Activated T-helper 2 cell treated with anti-CD3 and anti-CD28 coated beads, Interferon-gamma antibody, Interleukin-2, Interleukin-4, amounts not matched to agents 10 μg/mL and 5 μg/mL and 100 μg/mL, durations not matched to agents 14 hours and 24 hours and 36 hours (primary cell): ENCODE results near the gene INPP5F. TPM values are rescaled to one million over a fixed set of nuclear protein-coding genes. Genes with fewer than 3 reads are reported as not detected.
A peak's percentile ranks its signal among the peaks of the same experiment; 100 is the strongest.
"Not testable (repeated sequence)": the region's sequence is repeated elsewhere in the genome, so short reads cannot be mapped to it uniquely, and the experiment has no call there.

ENCODE experiments used
- DNase-seq: peaks from one replicate; pipeline ENCODE4 v3.0.0; 2021; ENCODE audit warnings: low spot score
- H3K27ac Mint-ChIP-seq: one replicate; pipeline ENCODE4 v1.8.0; 2021; ENCODE audit warnings: mixed read lengths
- H3K27me3 Mint-ChIP-seq: one replicate; pipeline ENCODE4 v1.8.0; 2021; ENCODE audit warnings: low read depth, mixed read lengths
- H3K36me3 Mint-ChIP-seq: one replicate; pipeline ENCODE4 v1.8.0; 2021; ENCODE audit warnings: low read depth, mixed read lengths
- H3K4me1 Mint-ChIP-seq: one replicate; pipeline ENCODE4 v1.8.0; 2021; ENCODE audit warnings: low read depth, mixed read lengths
- H3K4me3 Mint-ChIP-seq: one replicate; pipeline ENCODE4 v1.8.0; 2021; ENCODE audit warnings: low read depth, mild to moderate bottlenecking, moderate library complexity, mixed read lengths
- H3K9me3 Mint-ChIP-seq: one replicate; pipeline ENCODE4 v1.8.0; 2021; ENCODE audit warnings: mixed read lengths
- intact Hi-C: fragments of 100-400 bp; cut with micrococcal nuclease; formaldehyde crosslinking; loops from one replicate; pipeline ENCODE4 v1.15.1; 2023
- total RNA-seq: library from RNA; stranded (reverse); gene quantifications from 2 replicates; pipeline ENCODE4 v1.2.3, GENCODE V29; 2022

Gene INPP5F
- total RNA-seq, 1 donor from 2014 or later = 10.2 TPM

- peaks cover 23% of the 10 kb centered on the region for H3K4me1 Mint-ChIP-seq
- intact Hi-C loops = no loop called here
- H3K27me3 Mint-ChIP-seq = no peaks in the 10 kb centered on the region
- H3K36me3 Mint-ChIP-seq = peaks cover 30% of the 10 kb centered on the region
- no peaks in the 10 kb centered on the region for H3K9me3 Mint-ChIP-seq
- DNase-seq = no peak
- H3K27ac Mint-ChIP-seq = no peak overlapping the region
- H3K4me3 Mint-ChIP-seq = no peak overlapping the region
Observed at GRCh38 chr10:119858063-119858462, 132.2 kb downstream of the INPP5F start.

GRCh38 chr10:119859420-119860258 lies 133.8 kb downstream of the INPP5F start:
- DNase-seq = no peak
- no peaks in the 10 kb centered on the region for H3K27me3 Mint-ChIP-seq
- H3K4me3 Mint-ChIP-seq = no peak overlapping the region
- H3K27ac Mint-ChIP-seq = no peak overlapping the region
- H3K36me3 Mint-ChIP-seq = peaks cover 37% of the 10 kb centered on the region
- peaks cover 3% of the 10 kb centered on the region for H3K9me3 Mint-ChIP-seq
- H3K4me1 Mint-ChIP-seq = peaks cover 30% of the 10 kb centered on the region
- intact Hi-C loops = loop anchor here (1.0 kb wide), 2 partner anchors 109 to 173 kb away; no protein-coding TSS in a partner anchor

GRCh38 chr10:119860866-119861607 lies 135.2 kb downstream of the INPP5F start:
- Mint-ChIP-seq H3K9me3 (peaks cover 6% of the 10 kb centered on the region), H3K36me3 (peaks cover 38% of the 10 kb centered on the region), H3K4me1 (peaks cover 36% of the 10 kb centered on the region), H3K4me3 (no peak overlapping the region), H3K27me3 (no peaks in the 10 kb centered on the region), H3K27ac (no peak overlapping the region)
- DNase-seq = no peak
- intact Hi-C loops = no loop called here

GRCh38 chr10:119862524-119862923 lies 136.7 kb downstream of the INPP5F start:
- intact Hi-C loops = no loop called here
- no peak overlapping the region for H3K4me3 Mint-ChIP-seq
- H3K27me3 Mint-ChIP-seq = no peaks in the 10 kb centered on the region
- no peak for DNase-seq
- peaks cover 6% of the 10 kb centered on the region for H3K9me3 Mint-ChIP-seq
- no peak overlapping the region for H3K27ac Mint-ChIP-seq
- peaks cover 37% of the 10 kb centered on the region for H3K36me3 Mint-ChIP-seq
- H3K4me1 Mint-ChIP-seq = peaks cover 39% of the 10 kb centered on the region

GRCh38 chr10:119863951-119864565 lies 138.2 kb downstream of the INPP5F start:
- no peak for DNase-seq
- Mint-ChIP-seq H3K27me3 (no peaks in the 10 kb centered on the region), H3K4me3 (no peak overlapping the region), H3K27ac (no peak overlapping the region), H3K36me3 (peaks cover 41% of the 10 kb centered on the region), H3K9me3 (peaks cover 6% of the 10 kb centered on the region), H3K4me1 (peaks cover 46% of the 10 kb centered on the region)
- intact Hi-C loops = no loop called here

- no peak for DNase-seq
- intact Hi-C loops = no loop called here
- no peaks in the 10 kb centered on the region for H3K27me3 Mint-ChIP-seq
- peaks cover 6% of the 10 kb centered on the region for H3K9me3 Mint-ChIP-seq
- H3K4me3 Mint-ChIP-seq = no peak overlapping the region
- no peak overlapping the region for H3K27ac Mint-ChIP-seq
- H3K36me3 Mint-ChIP-seq = peaks cover 41% of the 10 kb centered on the region
- H3K4me1 Mint-ChIP-seq = peaks cover 43% of the 10 kb centered on the region
Observed at GRCh38 chr10:119865699-119866240, 139.9 kb downstream of the INPP5F start.

- H3K27ac Mint-ChIP-seq = no peak overlapping the region
- no peak overlapping the region for H3K4me3 Mint-ChIP-seq
- H3K9me3 Mint-ChIP-seq = peaks cover 6% of the 10 kb centered on the region
- peaks cover 45% of the 10 kb centered on the region for H3K4me1 Mint-ChIP-seq
- intact Hi-C loops = no loop called here
- H3K36me3 Mint-ChIP-seq = peaks cover 42% of the 10 kb centered on the region
- H3K27me3 Mint-ChIP-seq = no peaks in the 10 kb centered on the region
- DNase-seq = no peak
Observed at GRCh38 chr10:119867317-119867716, 141.5 kb downstream of the INPP5F start.

GRCh38 chr10:119869398-119869797 lies 143.5 kb downstream of the INPP5F start:
- H3K9me3 Mint-ChIP-seq, intact Hi-C loops, H3K27me3 Mint-ChIP-seq, DNase-seq, H3K27ac Mint-ChIP-seq, H3K4me3 Mint-ChIP-seq: not testable (repeated sequence)
- Mint-ChIP-seq H3K4me1 (peaks cover 44% of the 10 kb centered on the region), H3K36me3 (peaks cover 33% of the 10 kb centered on the region)

- H3K9me3 Mint-ChIP-seq = no peaks in the 10 kb centered on the region
- peak overlapping the region; percentile 78 for H3K4me3 Mint-ChIP-seq
- peaks cover 16% of the 10 kb centered on the region for H3K36me3 Mint-ChIP-seq
- peak overlapping the region; percentile 58 for H3K27ac Mint-ChIP-seq
- no peaks in the 10 kb centered on the region for H3K27me3 Mint-ChIP-seq
- H3K4me1 Mint-ChIP-seq = peaks cover 35% of the 10 kb centered on the region
- DNase-seq = peak; percentile 44
- intact Hi-C loops = loop anchor here (2.0 kb wide), 1 partner anchor 275 kb away; the partner anchor contains the start of gene TIAL1
Observed at GRCh38 chr10:119871881-119872609, 146.2 kb downstream of the INPP5F start.

GRCh38 chr10:119872610-119872859 lies 146.7 kb downstream of the INPP5F start, which contains the start of gene MCMBP:
TSS of gene MCMBP (minus strand) at chr10:119872843. CDS start at chr10:119872584, 259 bp downstream.
- no peaks in the 10 kb centered on the region for H3K27me3 Mint-ChIP-seq
- H3K27ac Mint-ChIP-seq = peak within 1 kb of the TSS; percentile 77
- H3K9me3 Mint-ChIP-seq = no peaks in the 10 kb centered on the region
- peak within 1 kb of the TSS; percentile 84 for H3K4me3 Mint-ChIP-seq
- intact Hi-C loops = loop anchor here (2.0 kb wide), 1 partner anchor 276 kb away; the partner anchor contains the start of gene TIAL1
- no peak for DNase-seq
- peaks cover 13% of the 10 kb centered on the region for H3K36me3 Mint-ChIP-seq
- H3K4me1 Mint-ChIP-seq = peaks cover 32% of the 10 kb centered on the region

GRCh38 chr10:119872860-119873681 lies 147.2 kb downstream of the INPP5F start:
- H3K4me1 Mint-ChIP-seq = peaks cover 30% of the 10 kb centered on the region
- H3K9me3 Mint-ChIP-seq = no peaks in the 10 kb centered on the region
- peak; percentile 84 for DNase-seq
- no peaks in the 10 kb centered on the region for H3K27me3 Mint-ChIP-seq
- peak overlapping the region; percentile 77 for H3K27ac Mint-ChIP-seq
- intact Hi-C loops = loop anchor here (1.0 to 2.0 kb wide), 2 partner anchors 19 to 276 kb away; partner anchors contain the start of genes SEC23IP and TIAL1
- H3K4me3 Mint-ChIP-seq = peak overlapping the region; percentile 84
- H3K36me3 Mint-ChIP-seq = peaks cover 13% of the 10 kb centered on the region
